HCT116 (cell line): ENCODE measurements around the gene ZNF423. TPM values are rescaled to one million over a fixed set of nuclear protein-coding genes. Genes with fewer than 3 reads are reported as not detected.

Experiments used
- ATAC-seq: fragments of 200-7000 bp; cut with Tn5 transposase; 2 replicates; pipeline ENCODE4 v1.9.1; 2020; ENCODE audit warnings: mild to moderate bottlenecking, moderate library complexity
- BruUV-seq: library from RNA; stranded (reverse); fragments of 400-500 nt; replicated peaks from 2 replicates; lab custom pipeline; 2021; lab: Mats Ljungman, UMichigan
- CTCF ChIA-PET: fragments of 300-600 bp; sonication (Branson Sonifier 250); formaldehyde crosslinking; loops from one replicate; lab custom pipeline; 2021; ENCODE audit warnings: antibody characterized with exemption; lab: Charles Lee
- POLR2A ChIA-PET: fragments of 300-600, 350-600 bp; sonication (Branson Sonifier 250); formaldehyde crosslinking; loops from one replicate; lab custom pipeline; 2021; ENCODE audit warnings: antibody characterized with exemption; lab: Charles Lee
- RAD21 ChIA-PET, 2 experiments: fragments of 300-600 bp; sonication (Branson Sonifier 250); formaldehyde crosslinking; loops; one replicate each; lab custom pipeline; 2023; ENCODE audit warnings: low total read pairs in 2 of 2; ENCODE audit not compliant: uncharacterized antibody in 2 of 2, unreplicated experiment in 2 of 2, low non-redundant PET in 1 of 2; lab: Charles Lee
- DNase-seq: peaks from one replicate; pipeline ENCODE4 v3.0.0-alpha.2; 2010; ENCODE audit warnings: low read depth, low spot score
- H2AFZ ChIP-seq: fragments of 200-600 bp; shearing (Covaris generic), sonication (generic); 2 replicates; pipeline ENCODE4 v1.6.1; 2017; ENCODE audit warnings: low read depth, mixed run types, mixed read lengths, antibody characterized with exemption, low read length; ENCODE audit not compliant: poor library complexity, severe bottlenecking
- H3K27ac ChIP-seq: 2 replicates; pipeline ENCODE4 v1.5.1; 2012; ENCODE audit warnings: low read depth, low read length
- H3K27me3 ChIP-seq: fragments of 200-600 bp; sonication (generic); 2 replicates; pipeline ENCODE4 v1.6.1; 2016; ENCODE audit warnings: mixed run types, low read length, mixed read lengths; ENCODE audit not compliant: insufficient read depth
- H3K36me3 ChIP-seq, 2 experiments: fragments of 200-500 bp in 1 of 2; fragments of 200-600 bp in 1 of 2; sonication (Bioruptor generic) in 1 of 2; sonication (generic) in 1 of 2; 2 replicates each; pipeline versions ENCODE4 v1.5.1 to v1.6.1; 2014 to 2016; ENCODE audit warnings: low read length in 2 of 2, inconsistent platforms in 1 of 2, mixed read lengths in 1 of 2, mixed run types in 1 of 2; ENCODE audit not compliant: insufficient read depth in 2 of 2, control insufficient read depth in 1 of 2
- H3K4me1 ChIP-seq, 2 experiments: fragments of 200-600 bp in 1 of 2; sonication (generic) in 1 of 2; 2 replicates each; pipeline versions ENCODE4 v1.5.1 to v1.6.1; 2012 to 2017; ENCODE audit warnings: low read length in 2 of 2, inconsistent platforms in 1 of 2, mild to moderate bottlenecking in 1 of 2, mixed read lengths in 1 of 2, mixed run types in 1 of 2, moderate library complexity in 1 of 2; ENCODE audit not compliant: insufficient read depth in 2 of 2, control insufficient read depth in 1 of 2
- H3K4me2 ChIP-seq: fragments of 200-600 bp; sonication (generic); 2 replicates; pipeline ENCODE4 v1.6.1; 2017; ENCODE audit warnings: mixed run types, low read length, mixed read lengths
- H3K4me3 ChIP-seq, 2 experiments: fragments of 200-600 bp in 1 of 2; sonication (generic) in 1 of 2; replicated peaks in 1 of 2; 2 replicates each; pipeline ENCODE4 v1.5.1; 2011 to 2016; ENCODE audit warnings: low read length in 2 of 2, control low read depth in 1 of 2, low read depth in 1 of 2, mild to moderate bottlenecking in 1 of 2, mixed read lengths in 1 of 2, mixed run types in 1 of 2
- H3K79me2 ChIP-seq: fragments of 200-600 bp; sonication (generic); 2 replicates; pipeline ENCODE4 v1.6.1; 2017; ENCODE audit warnings: mild to moderate bottlenecking, mixed run types, low read length, moderate library complexity, mixed read lengths; ENCODE audit not compliant: insufficient read depth
- H3K9ac ChIP-seq: fragments of 200-600 bp; sonication (generic); 2 replicates; pipeline ENCODE4 v1.6.1; 2016; ENCODE audit warnings: low read length, mixed read lengths
- H3K9me2 ChIP-seq: fragments of 200-600 bp; sonication (generic), shearing (Covaris generic); 2 replicates; pipeline ENCODE4 v1.6.1; 2017; ENCODE audit warnings: mixed run types, mild to moderate bottlenecking, moderate library complexity; ENCODE audit not compliant: insufficient read depth
- H3K9me3 ChIP-seq, 2 experiments: fragments of 200-500 bp in 1 of 2; fragments of 200-600 bp in 1 of 2; sonication (Bioruptor generic) in 1 of 2; sonication (generic) in 1 of 2; 2 replicates each; pipeline ENCODE4 v1.6.1; 2014 to 2017; ENCODE audit warnings: low read length in 2 of 2, mixed read lengths in 2 of 2, inconsistent platforms in 1 of 2, low read depth in 1 of 2, mild to moderate bottlenecking in 1 of 2, mixed run types in 1 of 2, moderate library complexity in 1 of 2; ENCODE audit not compliant: control insufficient read depth in 1 of 2, insufficient read depth in 1 of 2
- H4K20me1 ChIP-seq: fragments of 200-600 bp; sonication (generic), shearing (Covaris generic); 2 replicates; pipeline ENCODE4 v1.6.1; 2017; ENCODE audit warnings: mixed run types, mild to moderate bottlenecking, moderate library complexity; ENCODE audit not compliant: insufficient read depth
- ATF3 ChIP-seq: IDR thresholded peaks from 2 replicates; pipeline ENCODE4 v1.6.1; 2012
- CBX3 ChIP-seq: IDR thresholded peaks from 2 replicates; pipeline ENCODE4 v1.6.1; 2012; ENCODE audit warnings: low read depth
- CEBPB ChIP-seq: IDR thresholded peaks from 2 replicates; pipeline ENCODE4 v1.6.1; 2012; ENCODE audit warnings: low read depth
- ELF1 ChIP-seq: IDR thresholded peaks from 2 replicates; pipeline ENCODE4 v1.6.1; 2012; ENCODE audit warnings: low read depth, borderline replicate concordance
- EZH2 ChIP-seq: fragments of 200-600 bp; sonication (generic); IDR thresholded peaks from 2 replicates; pipeline ENCODE4 v1.6.1; 2017; ENCODE audit warnings: antibody characterized with exemption, mixed run types
- EZH2phosphoT487 ChIP-seq: fragments of 200-600 bp; IDR thresholded peaks from 2 replicates; pipeline ENCODE4 v1.6.1; 2018; ENCODE audit warnings: antibody characterized with exemption, borderline replicate concordance
- FOSL1 ChIP-seq: IDR thresholded peaks from 2 replicates; pipeline ENCODE4 v1.6.1; 2012; ENCODE audit warnings: low read depth
- JUND ChIP-seq: IDR thresholded peaks from 2 replicates; pipeline ENCODE4 v1.6.1; 2012
- MAX ChIP-seq: IDR thresholded peaks from 2 replicates; pipeline ENCODE4 v1.6.1; 2012
- POLR2A ChIP-seq: IDR thresholded peaks from 2 replicates; pipeline ENCODE4 v1.7.0; 2011; ENCODE audit warnings: borderline replicate concordance; ENCODE audit not compliant: insufficient read depth, insufficient read length; ENCODE audit errors: extremely low read depth
- RAD21 ChIP-seq: IDR thresholded peaks from 2 replicates; pipeline ENCODE4 v1.6.1; 2012; ENCODE audit warnings: low read depth, mild to moderate bottlenecking
- REST ChIP-seq: IDR thresholded peaks from 2 replicates; pipeline ENCODE4 v1.6.1; 2012; ENCODE audit warnings: low read depth
- SIN3A ChIP-seq: IDR thresholded peaks from 2 replicates; pipeline ENCODE4 v1.6.1; 2012; ENCODE audit warnings: low read depth
- SRF ChIP-seq: IDR thresholded peaks from 2 replicates; pipeline ENCODE4 v1.6.1; 2012; ENCODE audit warnings: low read depth
- ZFX ChIP-seq: fragments of 450-650 bp; IDR thresholded peaks from 2 replicates; pipeline ENCODE4 v1.6.1; 2017
- ZNF274 ChIP-seq: fragments of 200-500 bp; sonication (Bioruptor generic); IDR thresholded peaks from 2 replicates; pipeline ENCODE4 v1.6.1; 2014; ENCODE audit warnings: mild to moderate bottlenecking, low read depth, low read length, inconsistent platforms
- intact Hi-C: fragments of 100-400 bp; cut with micrococcal nuclease; formaldehyde crosslinking; loops from 2 replicates; pipeline ENCODE4 v1.10.0; 2022
- total RNA-seq: library from RNA; stranded (reverse); gene quantifications from one replicate; pipeline ENCODE4 v1.2.1, GENCODE V29; 2021; ENCODE audit not compliant: unreplicated experiment
- TF ChIP-seq, protein P1 (sequence below), 3 experiments: fragments of 200-600 bp in 1 of 3; sonication (generic) in 1 of 3; IDR thresholded peaks in 2 of 3; conservative IDR thresholded peaks in 1 of 3; 2 replicates each; pipeline ENCODE4 v1.5.1; 2012 to 2017; ENCODE audit warnings: low read depth in 2 of 3, low read length in 2 of 3, antibody characterized with exemption in 1 of 3, borderline replicate concordance in 1 of 3, control low read depth in 1 of 3, mild to moderate bottlenecking in 1 of 3, mixed read lengths in 1 of 3, mixed run types in 1 of 3, moderate library complexity in 1 of 3; ENCODE audit not compliant: insufficient read depth in 1 of 3
- TF ChIP-seq, protein P2 (sequence below): IDR thresholded peaks from 2 replicates; pipeline ENCODE4 v1.6.1; 2011; ENCODE audit warnings: mild to moderate bottlenecking, low read length, moderate library complexity; ENCODE audit not compliant: insufficient replicate concordance; ENCODE audit errors: extremely low read depth

The ZNF423 gene
- total RNA-seq, 1 experiment from 2014 or later: 0.22 TPM

GRCh38 chr16:49495596-49496355 lies 360.1 kb downstream of the ZNF423 start:
- TF ChIP-seq RAD21 (no peak), ZNF274 (no peak), SRF (no peak), MAX (no peak), EZH2 (no peak), CEBPB (no peak), EZH2phosphoT487 (no peak), REST (no peak), POLR2A (no peak), ATF3 (no peak), SIN3A (no peak), JUND (no peak), FOSL1 (no peak), CBX3 (no peak), ZFX (no peak), ELF1 (no peak)
- TF ChIP-seq, protein P1, sequence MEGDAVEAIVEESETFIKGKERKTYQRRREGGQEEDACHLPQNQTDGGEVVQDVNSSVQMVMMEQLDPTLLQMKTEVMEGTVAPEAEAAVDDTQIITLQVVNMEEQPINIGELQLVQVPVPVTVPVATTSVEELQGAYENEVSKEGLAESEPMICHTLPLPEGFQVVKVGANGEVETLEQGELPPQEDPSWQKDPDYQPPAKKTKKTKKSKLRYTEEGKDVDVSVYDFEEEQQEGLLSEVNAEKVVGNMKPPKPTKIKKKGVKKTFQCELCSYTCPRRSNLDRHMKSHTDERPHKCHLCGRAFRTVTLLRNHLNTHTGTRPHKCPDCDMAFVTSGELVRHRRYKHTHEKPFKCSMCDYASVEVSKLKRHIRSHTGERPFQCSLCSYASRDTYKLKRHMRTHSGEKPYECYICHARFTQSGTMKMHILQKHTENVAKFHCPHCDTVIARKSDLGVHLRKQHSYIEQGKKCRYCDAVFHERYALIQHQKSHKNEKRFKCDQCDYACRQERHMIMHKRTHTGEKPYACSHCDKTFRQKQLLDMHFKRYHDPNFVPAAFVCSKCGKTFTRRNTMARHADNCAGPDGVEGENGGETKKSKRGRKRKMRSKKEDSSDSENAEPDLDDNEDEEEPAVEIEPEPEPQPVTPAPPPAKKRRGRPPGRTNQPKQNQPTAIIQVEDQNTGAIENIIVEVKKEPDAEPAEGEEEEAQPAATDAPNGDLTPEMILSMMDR (IDR thresholded peaks at IDR 0.05 in 2 of 3, conservative IDR thresholded peaks at IDR 0.05 in 1 of 3; ENCODE audit: borderline replicate concordance in 1 of 3, insufficient read depth in 1 of 3, low read depth in 2 of 3, low read length in 2 of 3): no peak
- TF ChIP-seq, protein P2, sequence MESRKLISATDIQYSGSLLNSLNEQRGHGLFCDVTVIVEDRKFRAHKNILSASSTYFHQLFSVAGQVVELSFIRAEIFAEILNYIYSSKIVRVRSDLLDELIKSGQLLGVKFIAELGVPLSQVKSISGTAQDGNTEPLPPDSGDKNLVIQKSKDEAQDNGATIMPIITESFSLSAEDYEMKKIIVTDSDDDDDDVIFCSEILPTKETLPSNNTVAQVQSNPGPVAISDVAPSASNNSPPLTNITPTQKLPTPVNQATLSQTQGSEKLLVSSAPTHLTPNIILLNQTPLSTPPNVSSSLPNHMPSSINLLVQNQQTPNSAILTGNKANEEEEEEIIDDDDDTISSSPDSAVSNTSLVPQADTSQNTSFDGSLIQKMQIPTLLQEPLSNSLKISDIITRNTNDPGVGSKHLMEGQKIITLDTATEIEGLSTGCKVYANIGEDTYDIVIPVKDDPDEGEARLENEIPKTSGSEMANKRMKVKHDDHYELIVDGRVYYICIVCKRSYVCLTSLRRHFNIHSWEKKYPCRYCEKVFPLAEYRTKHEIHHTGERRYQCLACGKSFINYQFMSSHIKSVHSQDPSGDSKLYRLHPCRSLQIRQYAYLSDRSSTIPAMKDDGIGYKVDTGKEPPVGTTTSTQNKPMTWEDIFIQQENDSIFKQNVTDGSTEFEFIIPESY: no peak
- H3K9me2 ChIP-seq: no peaks in the 10 kb centered on the region
- H3K9ac ChIP-seq: no peak overlapping the region
- no peaks in the 10 kb centered on the region for H3K9me3 ChIP-seq
- H3K27ac ChIP-seq: no peak overlapping the region
- no peaks in the 10 kb centered on the region for H3K27me3 ChIP-seq
- ChIA-PET RAD21 (no interaction called here), POLR2A (no interaction called here), CTCF (no interaction called here)
- ATAC-seq (no peak), DNase-seq (no peak)
- H3K79me2 ChIP-seq: no peaks in the 10 kb centered on the region
- no peaks in the 10 kb centered on the region for H3K36me3 ChIP-seq
- no peak overlapping the region for H3K4me3 ChIP-seq
- no TSS peak for BruUV-seq
- intact Hi-C loops: no loop called here
- H3K4me1 ChIP-seq: peaks cover 6 to 12% of the 10 kb centered on the region in 2 experiments; a peak in 2 of 4 replicates
- no peak overlapping the region for H2AFZ ChIP-seq
- H3K4me2 ChIP-seq: no peak overlapping the region
- H4K20me1 ChIP-seq: no peaks in the 10 kb centered on the region
